K562 (cell line): Measurements from ENCODE around the gene DCAF17. TPM values are rescaled to one million over a fixed set of nuclear protein-coding genes. Genes with fewer than 3 reads are reported as not detected.

Experiments
- FOXK2 ChIP-seq, 2 experiments: fragments of 450-650 bp; IDR thresholded peaks in 1 of 2; conservative IDR thresholded peaks in 1 of 2; 2 replicates each; pipeline ENCODE4 v1.6.1; 2016; ENCODE audit warnings: low read depth in 2 of 2, mild to moderate bottlenecking in 1 of 2
- IFI16 ChIP-seq: fragments of 250-450 bp; sonication (Bioruptor Pico); IDR thresholded peaks from 2 replicates; pipeline ENCODE4 v2.1.2; 2022; ENCODE audit warnings: mild to moderate bottlenecking, inconsistent platforms
- NFYB ChIP-seq: IDR thresholded peaks from 2 replicates; pipeline ENCODE4 v1.6.1; 2011; ENCODE audit warnings: mild to moderate bottlenecking, moderate library complexity; ENCODE audit not compliant: insufficient read length; ENCODE audit errors: extremely low read depth
- PCBP1 ChIP-seq: fragments of 200-400 bp; formaldehyde crosslinking; IDR thresholded peaks from 2 replicates; pipeline ENCODE4 v1.6.1; 2018; ENCODE audit warnings: mild to moderate bottlenecking, low read depth, low read length; ENCODE audit not compliant: poor library complexity, severe bottlenecking
- RBBP5 ChIP-seq: fragments of 200-600 bp; sonication (generic); IDR thresholded peaks from 2 replicates; pipeline ENCODE4 v1.6.1; 2012; ENCODE audit warnings: borderline replicate concordance, mild to moderate bottlenecking, low read length, control low read depth, inconsistent platforms; ENCODE audit not compliant: insufficient read depth, poor library complexity, severe bottlenecking
- ZFP30 ChIP-seq: fragments of 250-450 bp; sonication (Bioruptor Pico); IDR thresholded peaks from 2 replicates; pipeline ENCODE4 v1.8.0; 2022; ENCODE audit warnings: moderate library complexity, mild to moderate bottlenecking, inconsistent platforms, borderline replicate concordance
- ZKSCAN3 ChIP-seq: fragments of 250-450 bp; sonication (Bioruptor Pico); IDR thresholded peaks from 2 replicates; pipeline ENCODE4 v1.4.0; 2020
- polyA plus RNA-seq, 8 experiments: library from polyadenylated mRNA; depleted of rRNA in 4 of 8; stranded (reverse) in 5 of 8; unstranded in 3 of 8; fragments of >200 nt; fragmentation: Nextera tagmentation in 2 of 8; fragmentation: Illumina TruSeq in 1 of 8; extraction: Ambion mirVana in 2 of 8; extraction: Trizol in 1 of 8; gene quantifications; 2 replicates each; pipeline versions ENCODE4 v1.2.1 to v1.2.3, GENCODE V29; 2011 to 2014; ENCODE audit warnings: inconsistent platforms in 1 of 8, missing spikeins in 1 of 8
- total RNA-seq, 7 experiments: library from RNA; depleted of rRNA in 6 of 7; stranded (reverse); fragments of >200 nt in 6 of 7; fragmentation: Illumina TruSeq in 2 of 7; extraction: Trizol in 2 of 7; gene quantifications; 2 replicates each; pipeline versions ENCODE4 v1.2.1 to v1.2.3, GENCODE V29; 2011 to 2021; ENCODE audit warnings: low replicate concordance in 1 of 7
- TF ChIP-seq, protein P1 (sequence below): fragments of 200-800 bp; sonication (Bioruptor generic); IDR thresholded peaks from 2 replicates; pipeline ENCODE4 v1.6.1; 2016; ENCODE audit warnings: missing genetic modification characterization, missing compliant biosample characterization
- TF ChIP-seq, protein P2 (sequence below), 2 experiments: fragments of 450-650 bp in 1 of 2; sonication (generic) in 1 of 2; formaldehyde crosslinking in 1 of 2; IDR thresholded peaks; 2 replicates each; pipeline versions ENCODE4 v1.7.1 to v1.9.0; 2016 to 2022; ENCODE audit warnings: inconsistent platforms in 1 of 2, mild to moderate bottlenecking in 1 of 2, missing genetic modification reagents in 1 of 2

Gene DCAF17
- total and polyA plus RNA-seq, 9 of the 15 experiments (the other 6 are each of a cell fraction or from before 2014, with no cell fraction given), result 10.0 to 38.5 (median 27.1) TPM

- TF ChIP-seq, protein P1, sequence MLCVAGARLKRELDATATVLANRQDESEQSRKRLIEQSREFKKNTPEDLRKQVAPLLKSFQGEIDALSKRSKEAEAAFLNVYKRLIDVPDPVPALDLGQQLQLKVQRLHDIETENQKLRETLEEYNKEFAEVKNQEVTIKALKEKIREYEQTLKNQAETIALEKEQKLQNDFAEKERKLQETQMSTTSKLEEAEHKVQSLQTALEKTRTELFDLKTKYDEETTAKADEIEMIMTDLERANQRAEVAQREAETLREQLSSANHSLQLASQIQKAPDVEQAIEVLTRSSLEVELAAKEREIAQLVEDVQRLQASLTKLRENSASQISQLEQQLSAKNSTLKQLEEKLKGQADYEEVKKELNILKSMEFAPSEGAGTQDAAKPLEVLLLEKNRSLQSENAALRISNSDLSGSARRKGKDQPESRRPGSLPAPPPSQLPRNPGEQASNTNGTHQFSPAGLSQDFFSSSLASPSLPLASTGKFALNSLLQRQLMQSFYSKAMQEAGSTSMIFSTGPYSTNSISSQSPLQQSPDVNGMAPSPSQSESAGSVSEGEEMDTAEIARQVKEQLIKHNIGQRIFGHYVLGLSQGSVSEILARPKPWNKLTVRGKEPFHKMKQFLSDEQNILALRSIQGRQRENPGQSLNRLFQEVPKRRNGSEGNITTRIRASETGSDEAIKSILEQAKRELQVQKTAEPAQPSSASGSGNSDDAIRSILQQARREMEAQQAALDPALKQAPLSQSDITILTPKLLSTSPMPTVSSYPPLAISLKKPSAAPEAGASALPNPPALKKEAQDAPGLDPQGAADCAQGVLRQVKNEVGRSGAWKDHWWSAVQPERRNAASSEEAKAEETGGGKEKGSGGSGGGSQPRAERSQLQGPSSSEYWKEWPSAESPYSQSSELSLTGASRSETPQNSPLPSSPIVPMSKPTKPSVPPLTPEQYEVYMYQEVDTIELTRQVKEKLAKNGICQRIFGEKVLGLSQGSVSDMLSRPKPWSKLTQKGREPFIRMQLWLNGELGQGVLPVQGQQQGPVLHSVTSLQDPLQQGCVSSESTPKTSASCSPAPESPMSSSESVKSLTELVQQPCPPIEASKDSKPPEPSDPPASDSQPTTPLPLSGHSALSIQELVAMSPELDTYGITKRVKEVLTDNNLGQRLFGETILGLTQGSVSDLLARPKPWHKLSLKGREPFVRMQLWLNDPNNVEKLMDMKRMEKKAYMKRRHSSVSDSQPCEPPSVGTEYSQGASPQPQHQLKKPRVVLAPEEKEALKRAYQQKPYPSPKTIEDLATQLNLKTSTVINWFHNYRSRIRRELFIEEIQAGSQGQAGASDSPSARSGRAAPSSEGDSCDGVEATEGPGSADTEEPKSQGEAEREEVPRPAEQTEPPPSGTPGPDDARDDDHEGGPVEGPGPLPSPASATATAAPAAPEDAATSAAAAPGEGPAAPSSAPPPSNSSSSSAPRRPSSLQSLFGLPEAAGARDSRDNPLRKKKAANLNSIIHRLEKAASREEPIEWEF (CRISPR knock-in tag), result no peak
- TF ChIP-seq ZFP30 (CRISPR knock-in tag), result no peak
- TF ChIP-seq, protein P2, sequence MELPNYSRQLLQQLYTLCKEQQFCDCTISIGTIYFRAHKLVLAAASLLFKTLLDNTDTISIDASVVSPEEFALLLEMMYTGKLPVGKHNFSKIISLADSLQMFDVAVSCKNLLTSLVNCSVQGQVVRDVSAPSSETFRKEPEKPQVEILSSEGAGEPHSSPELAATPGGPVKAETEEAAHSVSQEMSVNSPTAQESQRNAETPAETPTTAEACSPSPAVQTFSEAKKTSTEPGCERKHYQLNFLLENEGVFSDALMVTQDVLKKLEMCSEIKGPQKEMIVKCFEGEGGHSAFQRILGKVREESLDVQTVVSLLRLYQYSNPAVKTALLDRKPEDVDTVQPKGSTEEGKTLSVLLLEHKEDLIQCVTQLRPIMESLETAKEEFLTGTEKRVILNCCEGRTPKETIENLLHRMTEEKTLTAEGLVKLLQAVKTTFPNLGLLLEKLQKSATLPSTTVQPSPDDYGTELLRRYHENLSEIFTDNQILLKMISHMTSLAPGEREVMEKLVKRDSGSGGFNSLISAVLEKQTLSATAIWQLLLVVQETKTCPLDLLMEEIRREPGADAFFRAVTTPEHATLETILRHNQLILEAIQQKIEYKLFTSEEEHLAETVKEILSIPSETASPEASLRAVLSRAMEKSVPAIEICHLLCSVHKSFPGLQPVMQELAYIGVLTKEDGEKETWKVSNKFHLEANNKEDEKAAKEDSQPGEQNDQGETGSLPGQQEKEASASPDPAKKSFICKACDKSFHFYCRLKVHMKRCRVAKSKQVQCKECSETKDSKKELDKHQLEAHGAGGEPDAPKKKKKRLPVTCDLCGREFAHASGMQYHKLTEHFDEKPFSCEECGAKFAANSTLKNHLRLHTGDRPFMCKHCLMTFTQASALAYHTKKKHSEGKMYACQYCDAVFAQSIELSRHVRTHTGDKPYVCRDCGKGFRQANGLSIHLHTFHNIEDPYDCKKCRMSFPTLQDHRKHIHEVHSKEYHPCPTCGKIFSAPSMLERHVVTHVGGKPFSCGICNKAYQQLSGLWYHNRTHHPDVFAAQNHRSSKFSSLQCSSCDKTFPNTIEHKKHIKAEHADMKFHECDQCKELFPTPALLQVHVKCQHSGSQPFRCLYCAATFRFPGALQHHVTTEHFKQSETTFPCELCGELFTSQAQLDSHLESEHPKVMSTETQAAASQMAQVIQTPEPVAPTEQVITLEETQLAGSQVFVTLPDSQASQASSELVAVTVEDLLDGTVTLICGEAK (IDR thresholded peaks at IDR 0.05), result peak; percentile 69
- TF ChIP-seq, protein P2 (CRISPR knock-in tag; IDR thresholded peaks at IDR 0.05), result no peak; the same call in 1 of the 2 replicates
- TF ChIP-seq FOXK2 (conservative IDR thresholded peaks at IDR 0.05 in 1 of 2, IDR thresholded peaks at IDR 0.05 in 1 of 2; ENCODE audit: low read depth in 2 of 2), result 0 out of 4 replicates have a peak, but pooled peaks of 1 of the 2 experiments have one; percentile 5
- peak; percentile 95 for TF ChIP-seq PCBP1
- TF ChIP-seq IFI16 (CRISPR knock-in tag), result no peak
- TF ChIP-seq NFYB, result peak; percentile 14
- TF ChIP-seq ZKSCAN3, result no peak
- peak; percentile 98 for TF ChIP-seq RBBP5
Measured at GRCh38 chr2:171434013-171434989, at the start of gene DCAF17 (continued).
